Measurements from ENCODE around the gene NADSYN1. TPM values are rescaled to one million over a fixed set of nuclear protein-coding genes. Genes with fewer than 3 reads are reported as not detected.

The NADSYN1 gene
- total RNA-seq, 1 donor from 2014 or later = 91.3 TPM

- H3K4me1 ChIP-seq = peaks cover 9% of the 10 kb centered on the region
- no peak for TF ChIP-seq CTCF (IDR thresholded peaks at IDR 0.05)
- peaks cover 1% of the 10 kb centered on the region for H3K36me3 ChIP-seq
- H3K27ac ChIP-seq = no peak overlapping the region
- ATAC-seq (no peak), DNase-seq (peak; percentile 26)
- no peak overlapping the region for H3K4me3 ChIP-seq
- intact Hi-C loops (cut with DNase I) = no loop called here
- no peaks in the 10 kb centered on the region for H3K27me3 ChIP-seq
- no peaks in the 10 kb centered on the region for H3K9me3 ChIP-seq
These were observed 23.3 kb upstream of the NADSYN1 start for GRCh38 chr11:71429701-71430100.

GRCh38 chr11:71430166-71430565 lies 22.8 kb upstream of the NADSYN1 start:
- ATAC-seq (no peak), DNase-seq (peak; percentile 63)
- Histone ChIP-seq H3K27me3 (no peaks in the 10 kb centered on the region), H3K27ac (no peak overlapping the region), H3K36me3 (peaks cover 6% of the 10 kb centered on the region), H3K4me3 (no peak overlapping the region), H3K9me3 (no peaks in the 10 kb centered on the region), H3K4me1 (peaks cover 9% of the 10 kb centered on the region)
- no peak for TF ChIP-seq CTCF (IDR thresholded peaks at IDR 0.05)
- intact Hi-C loops (cut with DNase I) = no loop called here

- ATAC-seq (no peak), DNase-seq (peak; percentile 29)
- intact Hi-C loops (cut with DNase I) = no loop called here
- TF ChIP-seq CTCF (IDR thresholded peaks at IDR 0.05) = no peak
- H3K27ac ChIP-seq = no peak overlapping the region
- no peak overlapping the region for H3K4me3 ChIP-seq
- peaks cover 9% of the 10 kb centered on the region for H3K4me1 ChIP-seq
- H3K9me3 ChIP-seq = no peaks in the 10 kb centered on the region
- H3K27me3 ChIP-seq = no peaks in the 10 kb centered on the region
- peaks cover 9% of the 10 kb centered on the region for H3K36me3 ChIP-seq
These were observed 21.7 kb upstream of the NADSYN1 start for GRCh38 chr11:71431271-71431670.

GRCh38 chr11:71432761-71433647 lies 20.0 kb upstream of the NADSYN1 start:
- intact Hi-C loops (cut with DNase I) = no loop called here

GRCh38 chr11:71433648-71434450 lies 19.2 kb upstream of the NADSYN1 start:
- intact Hi-C loops (cut with DNase I) = no loop called here
- no peak for TF ChIP-seq CTCF (IDR thresholded peaks at IDR 0.05)
- DNase-seq = peak; percentile 88

More at GRCh38 chr11:71432761-71433647, 20.0 kb upstream of the NADSYN1 start:
- DNase-seq (no peak), ATAC-seq (no peak)
- Histone ChIP-seq H3K27me3 (no peaks in the 10 kb centered on the region), H3K9me3 (no peaks in the 10 kb centered on the region), H3K4me3 (no peak overlapping the region), H3K36me3 (peaks cover 20% of the 10 kb centered on the region), H3K4me1 (peaks cover 9% of the 10 kb centered on the region), H3K27ac (peak overlapping the region; percentile 30)
- TF ChIP-seq CTCF (IDR thresholded peaks at IDR 0.05) = no peak

More at GRCh38 chr11:71433648-71434450, 19.2 kb upstream of the NADSYN1 start:
- H3K36me3 ChIP-seq = peaks cover 29% of the 10 kb centered on the region
- no peaks in the 10 kb centered on the region for H3K9me3 ChIP-seq
- no peak overlapping the region for H3K27ac ChIP-seq
- peaks cover 2% of the 10 kb centered on the region for H3K4me1 ChIP-seq
- peak; percentile 79 for ATAC-seq
- H3K27me3 ChIP-seq = no peaks in the 10 kb centered on the region
- H3K4me3 ChIP-seq = no peak overlapping the region

Measured in upper lobe of right lung (tissue), 1 donor.